DMS153 treated with DMSO at 0.1 percent for 48 hours (cell line): ENCODE measurements around the gene IRX1.
A peak's percentile ranks its signal among the peaks of the same experiment; 100 is the strongest.

Experiments
- DNase-seq: peaks from one replicate; lab custom pipeline; 2025; ENCODE audit not compliant: unreplicated experiment; lab: John Stamatoyannopoulos, UW

Gene IRX1

GRCh38 chr5:3595006-3595961 lies at the start of gene IRX1:
Gene IRX1 (plus strand): TSS chr5:3595832. CDS start chr5:3596106, 274 bp downstream.
- DNase-seq, result no peak

- no peak for DNase-seq
Observed at GRCh38 chr5:3546028-3546427, 49.6 kb upstream of the IRX1 start.

- no peak for DNase-seq
Observed at GRCh38 chr5:3564116-3564515, 31.5 kb upstream of the IRX1 start.

GRCh38 chr5:3564827-3565518 lies 30.7 kb upstream of the IRX1 start:
- DNase-seq, result no peak

- DNase-seq, result no peak
Observed at GRCh38 chr5:3584724-3585531, 10.7 kb upstream of the IRX1 start.

- peak; percentile 27 for DNase-seq
Observed at GRCh38 chr5:3590161-3590966, 5.3 kb upstream of the IRX1 start.

GRCh38 chr5:3590967-3591900 lies 4.4 kb upstream of the IRX1 start:
- DNase-seq, result no peak

GRCh38 chr5:3592298-3592697 lies 3.3 kb upstream of the IRX1 start:
- DNase-seq, result no peak

- DNase-seq, result no peak
Observed at GRCh38 chr5:3593771-3594509, 1.7 kb upstream of the IRX1 start.

GRCh38 chr5:3594510-3595005 lies 1.1 kb upstream of the IRX1 start:
- DNase-seq, result peak; percentile 10

- no peak for DNase-seq
Observed at GRCh38 chr5:3596261-3596825, 711 bp downstream of the IRX1 start.

- no peak for DNase-seq
Observed at GRCh38 chr5:3596857-3597166, 1.2 kb downstream of the IRX1 start.

GRCh38 chr5:3597167-3598007 lies 1.8 kb downstream of the IRX1 start:
- no peak for DNase-seq

- no peak for DNase-seq
Observed at GRCh38 chr5:3598207-3598606, 2.6 kb downstream of the IRX1 start.

GRCh38 chr5:3598769-3599211 lies 3.2 kb downstream of the IRX1 start:
- no peak for DNase-seq

GRCh38 chr5:3599226-3600105 lies 3.8 kb downstream of the IRX1 start:
- DNase-seq, result no peak
